ENCODE results near the gene DHX9.

The DHX9 gene

DNA sequence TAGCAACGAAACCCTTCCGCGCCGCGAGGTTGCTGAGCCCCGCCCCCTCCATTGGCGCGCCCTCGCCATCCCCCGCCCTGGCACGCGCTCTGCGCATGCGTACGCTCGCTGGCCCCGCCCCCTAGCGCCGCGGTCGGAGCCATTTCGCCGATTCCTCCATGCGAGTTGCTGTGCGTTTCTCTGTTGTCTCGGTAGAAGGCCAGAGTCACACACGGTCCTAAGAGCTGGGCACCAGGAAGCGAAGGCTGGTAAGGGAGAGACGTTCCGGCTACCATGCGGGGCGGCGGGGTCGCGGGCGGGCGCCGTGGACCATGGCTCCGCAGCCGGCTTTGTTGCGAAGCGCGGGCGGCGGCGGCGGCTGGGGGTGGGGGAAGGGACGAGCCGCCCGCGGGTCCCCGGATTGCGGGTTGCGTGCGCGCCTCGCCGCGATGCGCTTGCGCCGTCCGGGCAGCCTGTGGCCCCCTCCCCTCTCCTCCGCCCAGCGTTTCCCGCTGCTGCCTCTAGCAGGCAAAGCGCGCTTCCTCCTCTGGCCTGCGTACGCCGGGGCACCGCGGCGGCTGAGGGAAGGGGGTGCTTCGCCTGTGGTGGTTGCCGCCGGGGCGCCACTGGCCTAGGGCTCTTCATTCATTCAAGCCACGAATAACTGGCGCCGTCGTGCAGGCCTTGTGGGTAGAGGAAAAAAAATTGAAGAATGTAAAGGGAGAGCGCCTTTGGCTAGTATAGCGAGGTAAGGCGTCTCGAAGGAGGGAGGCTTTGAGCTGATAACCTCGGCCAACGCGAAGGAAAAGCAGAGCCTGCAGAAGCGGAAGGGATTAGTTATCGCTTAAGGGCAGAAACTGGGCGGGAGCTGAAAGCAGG lies at the start of gene DHX9:
Gene DHX9 (plus strand): TSS at position 139 of the 858 bp plus-strand sequence. CDS start 3,220 bp downstream, outside the sequence.
- peak; percentile 79 for DNase-seq (ENCODE audit: low read depth)
- peak within 1 kb of the TSS; percentile 87 for H3K4me3 ChIP-seq (ENCODE audit: low read length)
- TF ChIP-seq, protein P1, sequence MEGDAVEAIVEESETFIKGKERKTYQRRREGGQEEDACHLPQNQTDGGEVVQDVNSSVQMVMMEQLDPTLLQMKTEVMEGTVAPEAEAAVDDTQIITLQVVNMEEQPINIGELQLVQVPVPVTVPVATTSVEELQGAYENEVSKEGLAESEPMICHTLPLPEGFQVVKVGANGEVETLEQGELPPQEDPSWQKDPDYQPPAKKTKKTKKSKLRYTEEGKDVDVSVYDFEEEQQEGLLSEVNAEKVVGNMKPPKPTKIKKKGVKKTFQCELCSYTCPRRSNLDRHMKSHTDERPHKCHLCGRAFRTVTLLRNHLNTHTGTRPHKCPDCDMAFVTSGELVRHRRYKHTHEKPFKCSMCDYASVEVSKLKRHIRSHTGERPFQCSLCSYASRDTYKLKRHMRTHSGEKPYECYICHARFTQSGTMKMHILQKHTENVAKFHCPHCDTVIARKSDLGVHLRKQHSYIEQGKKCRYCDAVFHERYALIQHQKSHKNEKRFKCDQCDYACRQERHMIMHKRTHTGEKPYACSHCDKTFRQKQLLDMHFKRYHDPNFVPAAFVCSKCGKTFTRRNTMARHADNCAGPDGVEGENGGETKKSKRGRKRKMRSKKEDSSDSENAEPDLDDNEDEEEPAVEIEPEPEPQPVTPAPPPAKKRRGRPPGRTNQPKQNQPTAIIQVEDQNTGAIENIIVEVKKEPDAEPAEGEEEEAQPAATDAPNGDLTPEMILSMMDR (conservative IDR thresholded peaks at IDR 0.05; ENCODE audit: low read length) = peak; percentile 14; the same call in 1 of the 2 replicates

DNA sequence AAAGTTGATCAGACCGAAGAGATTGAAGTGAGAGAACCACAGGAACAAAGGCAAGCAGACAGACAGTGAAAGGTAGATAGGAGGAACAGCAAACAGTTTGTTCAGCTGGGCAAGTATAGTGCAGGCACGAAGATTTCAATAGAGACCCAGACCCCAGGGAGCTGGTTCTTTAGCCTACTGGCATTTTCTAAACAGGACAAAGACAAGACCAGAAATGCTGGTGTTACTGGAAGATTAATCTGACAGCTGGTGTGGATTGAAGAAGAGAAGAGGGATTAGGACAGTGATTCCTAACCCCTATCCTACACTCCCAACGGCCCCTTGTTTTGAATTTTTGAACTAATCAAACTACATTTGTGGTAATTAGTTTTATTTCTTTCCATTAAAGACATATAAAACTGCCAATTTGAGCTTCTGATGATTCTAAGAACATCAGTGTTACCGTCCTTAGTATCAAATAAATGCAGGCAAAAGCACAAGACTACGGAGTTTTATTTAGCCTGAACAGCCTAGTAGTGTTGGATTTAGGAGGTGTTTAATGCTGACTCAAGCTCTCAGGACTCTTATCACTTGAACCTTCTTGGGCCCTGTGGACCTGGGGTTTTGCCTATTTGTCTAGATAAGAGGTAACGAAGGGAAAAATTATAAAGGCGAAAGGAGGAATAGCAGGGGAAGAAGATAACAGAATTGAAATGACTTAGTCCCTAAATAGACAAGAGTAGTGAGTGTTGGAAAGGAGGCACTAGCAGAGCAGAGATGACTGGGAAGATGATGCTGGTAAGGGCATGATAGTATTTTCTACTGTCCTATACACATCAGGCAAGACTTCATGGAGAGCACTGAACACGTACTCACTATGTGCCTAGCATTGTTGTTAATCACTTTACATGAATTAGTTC lies 47.6 kb upstream of the DHX9 start:
- no peak overlapping the region for H3K4me3 ChIP-seq (ENCODE audit: low read length)
- TF ChIP-seq, protein P1 (conservative IDR thresholded peaks at IDR 0.05; ENCODE audit: low read length) = no peak
- DNase-seq (ENCODE audit: low read depth) = no peak

DNA sequence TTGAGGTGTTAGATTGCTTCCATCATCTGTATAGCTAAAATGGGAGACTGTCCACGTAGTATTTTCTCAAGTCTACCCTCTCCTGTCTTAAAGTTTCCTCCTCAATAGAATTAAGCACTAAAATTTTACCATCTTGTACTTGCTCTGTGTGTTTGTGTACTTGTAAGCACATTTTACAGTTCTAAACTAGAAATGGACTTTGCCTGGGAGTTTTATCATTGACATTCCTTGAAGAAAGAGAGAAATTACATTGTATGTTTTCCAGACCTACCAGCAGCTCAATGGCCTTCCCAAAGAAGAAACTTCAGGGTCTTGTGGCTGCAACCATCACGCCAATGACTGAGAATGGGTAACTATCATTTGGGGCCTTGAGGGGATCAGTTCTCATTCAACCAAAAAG lies 45.1 kb upstream of the DHX9 start:
- DNase-seq (ENCODE audit: low read depth) = no peak
- TF ChIP-seq, protein P1 (conservative IDR thresholded peaks at IDR 0.05; ENCODE audit: low read length) = no peak
- no peak overlapping the region for H3K4me3 ChIP-seq (ENCODE audit: low read length)

DNA sequence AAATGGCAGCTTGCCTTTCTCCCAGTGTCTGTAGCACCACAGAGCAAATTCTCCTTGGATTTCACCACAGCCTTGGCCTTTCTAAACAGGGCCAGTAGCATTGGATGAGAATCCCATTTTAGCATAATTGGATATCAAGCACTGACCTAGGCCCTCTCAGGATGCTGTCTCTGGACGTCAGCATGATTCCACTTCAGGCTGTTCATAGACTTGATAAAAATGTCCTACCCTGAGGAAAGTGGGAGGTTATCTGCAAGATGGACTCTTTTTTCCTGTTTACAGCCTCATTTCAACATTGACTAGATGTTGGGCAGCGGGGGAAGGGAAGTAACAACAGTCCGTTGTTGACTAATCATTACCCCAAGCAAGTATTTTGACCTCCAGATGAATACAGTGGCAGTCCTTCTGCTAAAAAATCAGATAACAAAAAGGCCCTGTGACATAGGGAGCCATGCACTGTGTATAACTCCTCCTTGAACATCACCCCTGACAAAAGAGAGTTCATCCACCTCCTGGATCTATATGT lies 44.4 kb upstream of the DHX9 start:
- TF ChIP-seq, protein P1 (conservative IDR thresholded peaks at IDR 0.05; ENCODE audit: low read length) = no peak
- no peak overlapping the region for H3K4me3 ChIP-seq (ENCODE audit: low read length)
- no peak for DNase-seq (ENCODE audit: low read depth)

DNA sequence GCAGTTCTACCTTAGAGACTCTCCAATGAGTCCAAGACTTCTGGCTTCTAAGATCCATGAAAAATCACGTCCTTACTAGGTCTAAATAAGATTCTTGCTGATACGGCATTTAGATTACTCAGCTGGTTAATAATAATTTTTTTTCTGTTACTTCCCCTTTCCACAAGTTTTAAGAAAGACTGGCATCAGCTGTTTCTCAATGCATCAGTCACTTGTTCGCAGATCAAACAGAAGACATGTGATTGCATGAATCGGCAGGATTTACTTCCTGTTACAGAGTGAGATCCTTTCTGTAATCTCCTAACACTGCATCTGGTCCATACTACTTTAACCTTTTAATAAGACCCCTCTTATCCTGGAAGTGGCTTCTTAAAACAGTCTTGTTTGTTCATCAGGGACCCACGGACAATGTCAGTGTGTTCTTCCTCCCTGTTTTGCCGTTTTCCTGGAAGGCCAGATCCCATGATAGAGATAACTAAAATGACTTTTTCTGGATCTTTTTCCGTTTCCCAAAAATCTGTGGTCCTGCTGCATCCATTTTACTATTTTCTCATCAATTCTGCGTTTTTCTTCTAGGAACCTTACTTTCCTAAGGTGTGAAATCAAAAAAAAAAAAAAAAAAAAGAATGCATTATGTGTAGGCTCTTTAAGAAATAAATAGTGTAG lies 43.5 kb upstream of the DHX9 start:
- no peak overlapping the region for H3K4me3 ChIP-seq (ENCODE audit: low read length)
- no peak for DNase-seq (ENCODE audit: low read depth)
- TF ChIP-seq, protein P1 (conservative IDR thresholded peaks at IDR 0.05; ENCODE audit: low read length) = no peak

DNA sequence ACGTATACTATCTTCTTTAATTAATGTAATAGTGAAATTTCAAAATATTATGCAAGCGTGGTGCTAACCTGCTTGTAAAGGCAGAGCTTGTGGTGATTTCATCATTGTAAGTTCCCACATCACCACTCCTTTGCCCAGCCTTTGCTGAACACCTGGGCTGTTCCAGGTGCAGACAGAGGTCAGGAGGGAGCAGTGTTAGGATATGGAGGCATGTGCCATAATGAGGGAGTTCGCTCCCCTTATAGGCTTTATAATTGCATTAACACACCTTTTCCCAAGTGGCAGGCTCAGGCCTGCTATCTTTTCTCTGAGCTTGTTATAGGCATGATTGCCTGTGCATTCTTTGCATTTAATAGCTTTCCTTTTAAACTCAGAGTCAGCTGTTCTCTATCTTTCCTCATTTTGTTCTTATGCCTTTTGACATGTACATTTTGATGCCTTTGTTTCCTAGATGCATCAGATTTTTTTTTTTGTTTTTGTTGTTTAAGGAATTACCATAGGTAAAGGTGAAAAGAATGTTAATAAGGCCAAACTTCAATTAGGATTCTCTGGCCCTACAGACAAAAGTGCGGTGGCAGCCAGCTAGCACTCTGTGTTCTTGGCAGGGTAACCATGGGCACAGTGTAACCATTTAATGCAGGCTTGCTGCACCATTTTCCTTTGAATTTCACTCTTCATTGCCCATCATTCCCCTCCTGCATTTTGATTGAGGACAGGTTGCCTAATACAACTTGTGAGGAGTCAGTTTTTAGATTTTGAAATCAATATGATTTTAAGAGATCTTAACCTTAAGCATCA lies 36.9 kb upstream of the DHX9 start:
- H3K4me3 ChIP-seq (ENCODE audit: low read length) = no peak overlapping the region
- TF ChIP-seq, protein P1 (conservative IDR thresholded peaks at IDR 0.05; ENCODE audit: low read length) = no peak
- DNase-seq (ENCODE audit: low read depth) = no peak

All from AG10803 (cell line).